Osteocyte (in vitro differentiated cells): ENCODE results near the gene GAREM2. TPM values are rescaled to one million over a fixed set of nuclear protein-coding genes. Genes with fewer than 3 reads are reported as not detected.

ENCODE experiments used
- DNase-seq: peaks from one replicate; pipeline ENCODE4 v3.0.0; 2021; ENCODE audit warnings: mixed read lengths; ENCODE audit not compliant: unreplicated experiment; ENCODE audit errors: extremely low spot score
- H3K27ac Mint-ChIP-seq: one replicate; pipeline ENCODE4 v1.8.0; 2021; ENCODE audit warnings: mild to moderate bottlenecking, mixed read lengths; ENCODE audit not compliant: unreplicated experiment
- H3K27me3 Mint-ChIP-seq: one replicate; pipeline ENCODE4 v1.8.0; 2021; ENCODE audit warnings: mixed read lengths; ENCODE audit not compliant: unreplicated experiment
- H3K36me3 Mint-ChIP-seq: one replicate; pipeline ENCODE4 v1.8.0; 2021; ENCODE audit warnings: mixed read lengths; ENCODE audit not compliant: unreplicated experiment
- H3K4me1 Mint-ChIP-seq: one replicate; pipeline ENCODE4 v1.8.0; 2021; ENCODE audit warnings: mixed read lengths; ENCODE audit not compliant: unreplicated experiment
- H3K4me3 Mint-ChIP-seq: one replicate; pipeline ENCODE4 v1.8.0; 2021; ENCODE audit warnings: mild to moderate bottlenecking, moderate library complexity, mixed read lengths; ENCODE audit not compliant: unreplicated experiment
- H3K9me3 Mint-ChIP-seq: one replicate; pipeline ENCODE4 v1.8.0; 2021; ENCODE audit warnings: mixed read lengths; ENCODE audit not compliant: unreplicated experiment
- CTCF ChIP-seq: fragments of 200-600 bp; sonication (generic); IDR thresholded peaks from 2 replicates; pipeline ENCODE4 v1.5.0; 2021; ENCODE audit warnings: antibody characterized with exemption, mild to moderate bottlenecking, moderate library complexity
- total RNA-seq: library from RNA; stranded (reverse); gene quantifications from 2 replicates; pipeline ENCODE4 v1.2.1, GENCODE V29; 2021

Gene GAREM2
- total RNA-seq, 1 donor from 2014 or later: 15.2 TPM

- H3K27ac Mint-ChIP-seq: no peak overlapping the region
- no peak for TF ChIP-seq CTCF
- no peaks in the 10 kb centered on the region for H3K9me3 Mint-ChIP-seq
- H3K36me3 Mint-ChIP-seq: peaks cover 54% of the 10 kb centered on the region
- H3K4me3 Mint-ChIP-seq: no peak overlapping the region
- peak; percentile 36 for DNase-seq
- no peaks in the 10 kb centered on the region for H3K4me1 Mint-ChIP-seq
- no peaks in the 10 kb centered on the region for H3K27me3 Mint-ChIP-seq
These were observed 24.0 kb downstream of the GAREM2 start for GRCh38 chr2:26196683-26197418.

- no peak for TF ChIP-seq CTCF
- no peaks in the 10 kb centered on the region for H3K27me3 Mint-ChIP-seq
These were observed 24.6 kb downstream of the GAREM2 start for GRCh38 chr2:26197516-26197915.

GRCh38 chr2:26202981-26203490 lies 30.1 kb downstream of the GAREM2 start:
- H3K4me1 Mint-ChIP-seq: no peaks in the 10 kb centered on the region
- no peak overlapping the region for H3K4me3 Mint-ChIP-seq
- TF ChIP-seq CTCF: no peak
- DNase-seq: no peak
- H3K36me3 Mint-ChIP-seq: peaks cover 51% of the 10 kb centered on the region
- H3K9me3 Mint-ChIP-seq: no peaks in the 10 kb centered on the region
- H3K27me3 Mint-ChIP-seq: no peaks in the 10 kb centered on the region
- no peak overlapping the region for H3K27ac Mint-ChIP-seq

More at GRCh38 chr2:26197516-26197915, 24.6 kb downstream of the GAREM2 start:
- Mint-ChIP-seq H3K27ac (no peak overlapping the region), H3K9me3 (no peaks in the 10 kb centered on the region), H3K4me3 (no peak overlapping the region), H3K36me3 (peaks cover 58% of the 10 kb centered on the region), H3K4me1 (no peaks in the 10 kb centered on the region)
- peak; percentile 30 for DNase-seq

- peaks cover 46% of the 10 kb centered on the region for H3K36me3 Mint-ChIP-seq
- peak; percentile 21 for DNase-seq
- no peaks in the 10 kb centered on the region for H3K4me1 Mint-ChIP-seq
- H3K27ac Mint-ChIP-seq: no peak overlapping the region
- no peak overlapping the region for H3K4me3 Mint-ChIP-seq
- no peak for TF ChIP-seq CTCF
- H3K9me3 Mint-ChIP-seq: no peaks in the 10 kb centered on the region
- no peaks in the 10 kb centered on the region for H3K27me3 Mint-ChIP-seq
These were observed 31.0 kb downstream of the GAREM2 start for GRCh38 chr2:26203906-26204305.

- TF ChIP-seq CTCF: no peak
- DNase-seq: no peak
- H3K36me3 Mint-ChIP-seq: peaks cover 70% of the 10 kb centered on the region
- H3K4me3 Mint-ChIP-seq: no peak overlapping the region
- H3K27me3 Mint-ChIP-seq: no peaks in the 10 kb centered on the region
- no peak overlapping the region for H3K27ac Mint-ChIP-seq
- no peaks in the 10 kb centered on the region for H3K4me1 Mint-ChIP-seq
- peaks cover 4% of the 10 kb centered on the region for H3K9me3 Mint-ChIP-seq
These were observed 39.1 kb downstream of the GAREM2 start for GRCh38 chr2:26212011-26212410.
